Retinal pigment epithelial cell (primary cell): ENCODE data around the gene PSMC1.

Experiments
- DNase-seq: peaks from one replicate; pipeline ENCODE4 v3.0.0-alpha.2; 2010; ENCODE audit warnings: low read depth
- H3K4me3 ChIP-seq: 2 replicates; pipeline ENCODE4 v1.5.1; 2011; ENCODE audit warnings: mild to moderate bottlenecking, low read length, control low read depth, moderate library complexity
- CTCF ChIP-seq: conservative IDR thresholded peaks from 2 replicates; pipeline ENCODE4 v1.5.1; 2011; ENCODE audit warnings: low read depth, low read length, control low read depth, inconsistent platforms

The PSMC1 gene

GRCh38 chr14:90295870-90296516, 39.6 kb downstream of the PSMC1 start:
- DNase-seq, result no peak
- no peak for TF ChIP-seq CTCF
- no peak overlapping the region for H3K4me3 ChIP-seq

- H3K4me3 ChIP-seq, result no peak overlapping the region
- no peak for TF ChIP-seq CTCF
- DNase-seq, result no peak
Observed at GRCh38 chr14:90296641-90297040, 40.3 kb downstream of the PSMC1 start.

- no peak for TF ChIP-seq CTCF
- H3K4me3 ChIP-seq, result no peak overlapping the region
- no peak for DNase-seq
Observed at GRCh38 chr14:90297876-90298629, 41.7 kb downstream of the PSMC1 start.

GRCh38 chr14:90299408-90299807, 43.1 kb downstream of the PSMC1 start:
- DNase-seq, result no peak
- no peak for TF ChIP-seq CTCF
- no peak overlapping the region for H3K4me3 ChIP-seq

- no peak for DNase-seq
- no peak for TF ChIP-seq CTCF
- H3K4me3 ChIP-seq, result no peak overlapping the region
Observed at GRCh38 chr14:90300611-90301047, 44.3 kb downstream of the PSMC1 start.

- TF ChIP-seq CTCF, result no peak
- no peak overlapping the region for H3K4me3 ChIP-seq
- DNase-seq, result no peak
Observed at GRCh38 chr14:90301122-90301521, 44.8 kb downstream of the PSMC1 start.

GRCh38 chr14:90301668-90302090, 45.3 kb downstream of the PSMC1 start:
- TF ChIP-seq CTCF, result peak; percentile 67
- DNase-seq, result peak; percentile 59

More at GRCh38 chr14:90301668-90302090, 45.3 kb downstream of the PSMC1 start:
- H3K4me3 ChIP-seq, result no peak overlapping the region
